Immature natural killer cell (primary cell): Measurements from ENCODE around the gene RSRC1. TPM values are rescaled to one million over a fixed set of nuclear protein-coding genes. Genes with fewer than 3 reads are reported as not detected.
A peak's percentile ranks its signal among the peaks of the same experiment; 100 is the strongest.

ENCODE experiments used
- DNase-seq, 3 donors: peaks; one replicate each; pipeline ENCODE4 v3.0.0; 2022; ENCODE audit warnings: mixed read lengths in 1 of 3
- H3K27ac Mint-ChIP-seq, 6 donors: one replicate each; pipeline ENCODE4 v1.8.0; 2020; ENCODE audit warnings: mixed read lengths in 6 of 6, mild to moderate bottlenecking in 5 of 6, inconsistent platforms in 4 of 6, moderate library complexity in 3 of 6
- H3K27me3 Mint-ChIP-seq, 3 donors: one replicate each; pipeline ENCODE4 v1.8.0; 2020 to 2021; ENCODE audit warnings: low read depth in 3 of 3, mild to moderate bottlenecking in 3 of 3, mixed read lengths in 3 of 3, moderate library complexity in 3 of 3, inconsistent platforms in 1 of 3
- H3K36me3 Mint-ChIP-seq, 3 donors: one replicate each; pipeline ENCODE4 v1.8.0; 2020; ENCODE audit warnings: mixed read lengths in 3 of 3, inconsistent platforms in 2 of 3, mild to moderate bottlenecking in 2 of 3
- H3K4me1 Mint-ChIP-seq, 2 donors: one replicate each; pipeline ENCODE4 v1.8.0; 2020; ENCODE audit warnings: inconsistent platforms in 2 of 2, mild to moderate bottlenecking in 2 of 2, mixed read lengths in 2 of 2, moderate library complexity in 1 of 2
- H3K4me3 Mint-ChIP-seq, 5 donors: one replicate each; pipeline ENCODE4 v1.8.0; 2020; ENCODE audit warnings: mild to moderate bottlenecking in 5 of 5, mixed read lengths in 5 of 5, inconsistent platforms in 3 of 5, moderate library complexity in 3 of 5
- H3K9me3 Mint-ChIP-seq, 6 donors: one replicate each; pipeline ENCODE4 v1.8.0; 2020; ENCODE audit warnings: mild to moderate bottlenecking in 6 of 6, mixed read lengths in 6 of 6, inconsistent platforms in 4 of 6, moderate library complexity in 3 of 6
- polyA plus RNA-seq, 3 donors: library from polyadenylated mRNA; unstranded; fragments of 300-500 nt; fragmentation: Illumina TruSeq; gene quantifications; one replicate each; pipeline ENCODE4 v1.2.3, GENCODE V29; 2021

Gene RSRC1
- polyA plus RNA-seq, 3 donors from 2014 or later: 15.4 to 37.9 (median 37.1) TPM

- Mint-ChIP-seq H3K27me3 (peaks cover 0 to 2% (median 0%) of the 10 kb centered on the region in 3 donors), H3K36me3 (peaks cover 0 to 3% (median 0%) of the 10 kb centered on the region in 3 donors), H3K4me1 (peaks cover 13 to 17% of the 10 kb centered on the region in 2 donors), H3K27ac (no peak overlapping the region), H3K9me3 (no peaks in the 10 kb centered on the region), H3K4me3 (no peak overlapping the region)
- no peak for DNase-seq
Measured at GRCh38 chr3:158347966-158348365, 238.1 kb downstream of the RSRC1 start.

- no peaks in the 10 kb centered on the region for H3K36me3 Mint-ChIP-seq
- no peaks in the 10 kb centered on the region for H3K9me3 Mint-ChIP-seq
- H3K4me1 Mint-ChIP-seq: peaks cover 19 to 28% of the 10 kb centered on the region in 2 donors
- DNase-seq: no peak
- peak overlapping the region in 1 of 6 donors; percentile 43 for H3K27ac Mint-ChIP-seq
- H3K27me3 Mint-ChIP-seq: peaks cover 0 to 2% (median 0%) of the 10 kb centered on the region in 3 donors
- H3K4me3 Mint-ChIP-seq: no peak overlapping the region
Measured at GRCh38 chr3:158350971-158351370, 241.1 kb downstream of the RSRC1 start.

- H3K9me3 Mint-ChIP-seq: no peaks in the 10 kb centered on the region
- H3K27ac Mint-ChIP-seq: peak overlapping the region in 1 of 6 donors; percentile 13
- no peak overlapping the region for H3K4me3 Mint-ChIP-seq
- peak in 1 of 3 donors; percentile 5 for DNase-seq
- H3K36me3 Mint-ChIP-seq: no peaks in the 10 kb centered on the region
- H3K4me1 Mint-ChIP-seq: peaks cover 20 to 28% of the 10 kb centered on the region in 2 donors
- H3K27me3 Mint-ChIP-seq: peaks cover 0 to 2% (median 0%) of the 10 kb centered on the region in 3 donors
Measured at GRCh38 chr3:158352551-158352950, 242.7 kb downstream of the RSRC1 start.

GRCh38 chr3:158354713-158355112 lies 244.8 kb downstream of the RSRC1 start:
- Mint-ChIP-seq H3K36me3 (peaks cover 0 to 4% (median 0%) of the 10 kb centered on the region in 3 donors), H3K27me3 (no peaks in the 10 kb centered on the region), H3K9me3 (no peaks in the 10 kb centered on the region), H3K4me3 (no peak overlapping the region), H3K4me1 (peaks cover 20 to 28% of the 10 kb centered on the region in 2 donors), H3K27ac (no peak overlapping the region)
- DNase-seq: no peak

GRCh38 chr3:158355623-158356588 lies 246.0 kb downstream of the RSRC1 start:
- DNase-seq: no peak
- Mint-ChIP-seq H3K4me3 (peak overlapping the region in 1 of 5 donors; percentile 39), H3K27ac (no peak overlapping the region), H3K36me3 (peaks cover 0 to 4% (median 0%) of the 10 kb centered on the region in 3 donors), H3K9me3 (no peaks in the 10 kb centered on the region), H3K4me1 (peaks cover 20 to 28% of the 10 kb centered on the region in 2 donors), H3K27me3 (no peaks in the 10 kb centered on the region)

GRCh38 chr3:158359339-158359738 lies 249.4 kb downstream of the RSRC1 start:
- Mint-ChIP-seq H3K4me3 (no peak overlapping the region), H3K27me3 (no peaks in the 10 kb centered on the region), H3K9me3 (no peaks in the 10 kb centered on the region), H3K36me3 (peaks cover 4 to 5% (median 5%) of the 10 kb centered on the region in 3 donors), H3K4me1 (peaks cover 2 to 9% of the 10 kb centered on the region in 2 donors), H3K27ac (no peak overlapping the region)
- no peak for DNase-seq

- Mint-ChIP-seq H3K9me3 (peaks cover 0 to 2% (median 0%) of the 10 kb centered on the region in 6 donors), H3K4me1 (peaks cover 2 to 6% of the 10 kb centered on the region in 2 donors), H3K4me3 (no peak overlapping the region), H3K27me3 (no peaks in the 10 kb centered on the region), H3K36me3 (peaks cover 4 to 5% (median 5%) of the 10 kb centered on the region in 3 donors), H3K27ac (no peak overlapping the region)
- DNase-seq: no peak
Measured at GRCh38 chr3:158360756-158361448, 251.0 kb downstream of the RSRC1 start.

- Mint-ChIP-seq H3K36me3 (peaks cover 0 to 10% (median 0%) of the 10 kb centered on the region in 3 donors), H3K4me1 (peaks cover 0 to 6% of the 10 kb centered on the region in 2 donors), H3K27me3 (no peaks in the 10 kb centered on the region), H3K4me3 (no peak overlapping the region), H3K27ac (no peak overlapping the region), H3K9me3 (peaks cover 0 to 7% (median 2%) of the 10 kb centered on the region in 6 donors)
- DNase-seq: no peak
Measured at GRCh38 chr3:158368271-158368670, 258.4 kb downstream of the RSRC1 start.

GRCh38 chr3:158369279-158369678 lies 259.4 kb downstream of the RSRC1 start:
- Mint-ChIP-seq H3K36me3 (peaks cover 0 to 10% (median 0%) of the 10 kb centered on the region in 3 donors), H3K4me1 (peaks cover 0 to 6% of the 10 kb centered on the region in 2 donors), H3K27me3 (peaks cover 0 to 2% (median 0%) of the 10 kb centered on the region in 3 donors), H3K4me3 (no peak overlapping the region), H3K27ac (no peak overlapping the region), H3K9me3 (peaks cover 0 to 7% (median 2%) of the 10 kb centered on the region in 6 donors)
- no peak for DNase-seq

- H3K27ac Mint-ChIP-seq: no peak overlapping the region
Measured at GRCh38 chr3:158379517-158379916, 269.6 kb downstream of the RSRC1 start.

GRCh38 chr3:158381262-158381868 lies 271.5 kb downstream of the RSRC1 start:
- Mint-ChIP-seq H3K36me3 (no peaks in the 10 kb centered on the region), H3K9me3 (no peaks in the 10 kb centered on the region), H3K27me3 (peaks cover 0 to 1% (median 0%) of the 10 kb centered on the region in 3 donors), H3K4me3 (no peak overlapping the region), H3K27ac (peak overlapping the region in 1 of 6 donors; percentile 38), H3K4me1 (no peaks in the 10 kb centered on the region)
- no peak for DNase-seq

More at GRCh38 chr3:158379517-158379916, 269.6 kb downstream of the RSRC1 start:
- H3K36me3 Mint-ChIP-seq: no peaks in the 10 kb centered on the region
- no peak overlapping the region for H3K4me3 Mint-ChIP-seq
- peaks cover 0 to 1% (median 0%) of the 10 kb centered on the region in 3 donors for H3K27me3 Mint-ChIP-seq
- no peaks in the 10 kb centered on the region for H3K4me1 Mint-ChIP-seq
- no peak for DNase-seq
- no peaks in the 10 kb centered on the region for H3K9me3 Mint-ChIP-seq

GRCh38 chr3:158382479-158382878 lies 272.6 kb downstream of the RSRC1 start:
- H3K36me3 Mint-ChIP-seq: no peaks in the 10 kb centered on the region
- no peaks in the 10 kb centered on the region for H3K4me1 Mint-ChIP-seq
- DNase-seq: no peak
- H3K27me3 Mint-ChIP-seq: peaks cover 0 to 1% (median 0%) of the 10 kb centered on the region in 3 donors
- no peaks in the 10 kb centered on the region for H3K9me3 Mint-ChIP-seq
- no peak overlapping the region for H3K27ac Mint-ChIP-seq
- no peak overlapping the region for H3K4me3 Mint-ChIP-seq

- peaks cover 0 to 1% (median 0%) of the 10 kb centered on the region in 3 donors for H3K27me3 Mint-ChIP-seq
- H3K4me3 Mint-ChIP-seq: no peak overlapping the region
- H3K9me3 Mint-ChIP-seq: no peaks in the 10 kb centered on the region
- DNase-seq: no peak
- no peak overlapping the region for H3K27ac Mint-ChIP-seq
- H3K4me1 Mint-ChIP-seq: no peaks in the 10 kb centered on the region
- H3K36me3 Mint-ChIP-seq: no peaks in the 10 kb centered on the region
Measured at GRCh38 chr3:158384019-158384418, 274.1 kb downstream of the RSRC1 start.
